ENCODE measurements around the gene DCLK1.

Gene DCLK1

DNA sequence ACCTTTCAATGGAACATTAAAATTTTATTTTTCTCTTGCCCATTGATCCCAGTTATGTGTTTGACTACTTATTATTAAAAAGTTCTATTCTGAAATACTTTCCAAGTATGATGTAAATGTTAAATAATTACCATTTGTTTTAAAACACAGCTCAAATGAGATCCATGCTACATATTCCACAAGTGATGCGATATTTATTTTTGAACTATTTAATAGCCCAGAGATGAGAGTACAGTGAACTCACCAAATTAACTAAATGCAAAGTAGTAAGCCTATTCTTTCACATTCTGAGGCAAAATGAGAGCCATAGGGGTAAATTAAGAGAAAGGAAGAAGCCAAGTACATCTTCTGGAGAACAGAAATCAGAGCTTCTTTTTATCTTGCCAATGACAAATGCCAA lies 1.2 kb upstream of the DCLK1 start:
- DNase-seq (ENCODE audit: low read depth): no peak
- no peak for TF ChIP-seq CTCF (conservative IDR thresholded peaks at IDR 0.05; ENCODE audit: low read length)
- no peak overlapping the region for H3K4me3 ChIP-seq (ENCODE audit: low read length)

- DNase-seq (ENCODE audit: low read depth): peak; percentile 2
- TF ChIP-seq CTCF (conservative IDR thresholded peaks at IDR 0.05; ENCODE audit: low read length): no peak
- H3K4me3 ChIP-seq (ENCODE audit: low read length): no peak overlapping the region
Measured at GRCh38 chr13:36131931-36132297, 732 bp upstream of the DCLK1 start.

DNA sequence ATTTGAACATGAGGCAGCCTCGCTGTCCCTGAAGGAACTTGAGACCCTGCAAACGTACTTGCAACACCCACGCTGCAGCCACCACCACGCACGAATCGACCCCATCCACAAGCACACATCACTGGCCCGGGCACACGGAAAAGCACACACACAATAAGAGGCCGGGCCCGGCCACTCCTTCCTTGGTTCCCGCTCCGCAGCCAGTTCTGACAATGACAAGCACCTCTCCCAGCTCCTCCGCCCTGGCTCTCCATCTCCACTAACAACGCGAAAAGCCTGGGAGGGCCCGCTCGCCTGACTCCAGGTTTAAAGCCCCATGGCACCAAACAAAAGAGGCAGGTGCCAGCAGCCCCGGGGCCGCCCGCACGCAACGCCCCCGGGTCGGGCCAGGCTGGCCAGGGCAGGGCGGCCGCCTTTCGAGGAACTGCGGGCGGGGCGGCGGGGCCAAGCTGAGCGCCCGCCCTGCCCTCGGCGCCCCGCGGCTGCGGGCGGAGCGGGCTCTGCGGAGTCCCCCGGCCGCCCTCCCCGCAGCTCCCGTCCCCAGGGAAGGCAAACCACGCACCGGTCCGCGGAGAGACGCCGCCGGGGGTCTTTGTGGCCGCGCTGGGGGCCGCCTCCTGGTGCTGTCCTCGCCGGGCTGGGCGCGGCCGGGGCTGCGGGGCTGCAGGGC lies 495 bp downstream of the DCLK1 start:
- DNase-seq (ENCODE audit: low read depth): no peak
- H3K4me3 ChIP-seq (ENCODE audit: low read length): peak overlapping the region; percentile 20
- no peak for TF ChIP-seq CTCF (conservative IDR thresholded peaks at IDR 0.05; ENCODE audit: low read length)

- DNase-seq (ENCODE audit: low read depth): no peak
- H3K4me3 ChIP-seq (ENCODE audit: low read length): peak overlapping the region; percentile 20
- no peak for TF ChIP-seq CTCF (conservative IDR thresholded peaks at IDR 0.05; ENCODE audit: low read length)
Measured at GRCh38 chr13:36130193-36130551, 1.0 kb downstream of the DCLK1 start.

GRCh38 chr13:36129539-36129938 lies 1.6 kb downstream of the DCLK1 start:
- H3K4me3 ChIP-seq (ENCODE audit: low read length): no peak overlapping the region
- no peak for DNase-seq (ENCODE audit: low read depth)
- TF ChIP-seq CTCF (conservative IDR thresholded peaks at IDR 0.05; ENCODE audit: low read length): no peak

DNA sequence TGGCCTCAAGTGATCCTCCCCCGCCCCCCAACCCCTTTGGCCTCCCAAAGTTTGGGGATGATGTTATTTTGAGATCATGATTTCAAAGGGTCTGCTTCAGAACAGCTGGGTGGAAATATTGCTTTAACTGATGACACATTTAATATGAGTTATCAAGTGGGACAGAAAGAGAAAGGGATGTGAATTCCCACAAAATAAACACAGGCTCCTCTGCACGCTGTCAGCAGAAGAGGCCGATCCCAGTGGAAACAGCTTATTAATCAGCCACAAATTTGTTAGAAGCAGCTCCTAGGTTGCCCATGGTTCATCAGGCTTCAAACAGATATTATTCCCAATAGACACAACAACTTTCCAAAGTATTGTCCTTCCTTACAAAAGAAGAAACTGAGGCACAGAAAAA lies 4.7 kb downstream of the DCLK1 start:
- no peak overlapping the region for H3K4me3 ChIP-seq (ENCODE audit: low read length)
- no peak for DNase-seq (ENCODE audit: low read depth)
- TF ChIP-seq CTCF (conservative IDR thresholded peaks at IDR 0.05; ENCODE audit: low read length): no peak

DNA sequence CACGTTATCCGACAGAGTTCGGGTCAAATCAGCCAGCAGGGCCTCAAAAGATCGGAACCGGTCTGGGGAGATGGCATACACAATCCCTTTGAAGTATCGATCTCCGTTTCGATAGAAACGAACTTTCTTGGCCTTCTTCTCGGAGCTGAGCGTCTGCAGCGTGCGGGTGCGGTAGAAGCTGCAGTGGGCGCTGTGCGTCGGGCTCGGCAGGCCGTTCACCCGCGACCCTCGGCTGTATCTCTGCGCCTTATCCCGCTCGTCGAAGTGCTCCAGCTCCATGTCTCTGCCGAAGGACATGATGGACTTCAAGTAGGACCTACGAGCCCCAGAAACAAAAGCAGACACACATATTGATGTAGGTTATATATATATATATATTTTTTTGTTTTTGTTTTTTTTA lies 5.3 kb downstream of the DCLK1 start:
- no peak overlapping the region for H3K4me3 ChIP-seq (ENCODE audit: low read length)
- DNase-seq (ENCODE audit: low read depth): no peak
- no peak for TF ChIP-seq CTCF (conservative IDR thresholded peaks at IDR 0.05; ENCODE audit: low read length)

All from AG10803 (cell line).